ENCODE measurements around the gene REG1B.

GRCh38 chr2:79082987-79083386 lies 4.8 kb downstream of the REG1B start:
- TF ChIP-seq POLR2A (IDR thresholded peaks at IDR 0.05) (no peak), CTCF (IDR thresholded peaks at IDR 0.05) (no peak)
